ENCODE measurements around the gene RNF217. TPM values are rescaled to one million over a fixed set of nuclear protein-coding genes. Genes with fewer than 3 reads are reported as not detected.

RNF217 gene
- total and polyA plus RNA-seq, 7 donors, result 2.3 to 22.5 (median 11.5) TPM

GRCh38 chr6:125022391-125022989 is 60.3 kb downstream of the RNF217 start:
- peak in 2 of 4 donors; percentile 39 to 45 for ATAC-seq
- Histone ChIP-seq H3K9me3 (peaks cover 5% of the 10 kb centered on the region), H3K4me3 (no peak overlapping the region), H3K27me3 (ENCODE audit: insufficient read depth in 3 of 3, low read length in 2 of 3) (no peaks in the 10 kb centered on the region), H3K36me3 (ENCODE audit: insufficient read depth in 1 of 2, low read depth in 1 of 2) (no peaks in the 10 kb centered on the region), H3K4me1 (peaks cover 25% of the 10 kb centered on the region), H3K27ac (no peak overlapping the region)
- 22 to 54% (median 29%) methylated on average over 1 of the region's 1 CpG for WGBS, 3 donors
- no peak for DNase-seq
- intact Hi-C loops (cut with DNase I), result no loop called here
- no peak for TF ChIP-seq CTCF (IDR thresholded peaks at IDR 0.05)

- WGBS, 3 donors, result 49 to 58% (median 49%) methylated on average over 3 of the region's 3 CpGs
- intact Hi-C loops (cut with DNase I), result no loop called here
- Histone ChIP-seq H3K9me3 (peaks cover 5% of the 10 kb centered on the region), H3K4me1 (peaks cover 14% of the 10 kb centered on the region), H3K27me3 (ENCODE audit: insufficient read depth in 3 of 3, low read length in 2 of 3) (no peaks in the 10 kb centered on the region), H3K27ac (no peak overlapping the region), H3K36me3 (ENCODE audit: insufficient read depth in 1 of 2, low read depth in 1 of 2) (no peaks in the 10 kb centered on the region), H3K4me3 (no peak overlapping the region)
- TF ChIP-seq CTCF (IDR thresholded peaks at IDR 0.05), result no peak
- ATAC-seq (no peak), DNase-seq (no peak)
These were observed 63.1 kb downstream of the RNF217 start for GRCh38 chr6:125025164-125025854.

GRCh38 chr6:125027287-125027686 is 65.0 kb downstream of the RNF217 start:
- no peak for TF ChIP-seq CTCF (IDR thresholded peaks at IDR 0.05)
- Histone ChIP-seq H3K4me3 (no peak overlapping the region), H3K4me1 (peaks cover 4% of the 10 kb centered on the region), H3K36me3 (ENCODE audit: insufficient read depth in 1 of 2, low read depth in 1 of 2) (no peaks in the 10 kb centered on the region), H3K9me3 (peaks cover 5% of the 10 kb centered on the region), H3K27me3 (ENCODE audit: insufficient read depth in 3 of 3, low read length in 2 of 3) (no peaks in the 10 kb centered on the region), H3K27ac (no peak overlapping the region)
- no peak for ATAC-seq
- intact Hi-C loops (cut with DNase I), result no loop called here
- 64 to 66% (median 65%) methylated on average over 3 of the region's 3 CpGs for WGBS, 3 donors
- no peak for DNase-seq

- H3K4me1 ChIP-seq, result no peaks in the 10 kb centered on the region
- intact Hi-C loops (cut with DNase I), result no loop called here
These were observed 68.7 kb downstream of the RNF217 start for GRCh38 chr6:125030969-125031368.

More at GRCh38 chr6:125030969-125031368, 68.7 kb downstream of the RNF217 start:
- peaks cover 8% of the 10 kb centered on the region for H3K9me3 ChIP-seq
- H3K36me3 ChIP-seq (ENCODE audit: insufficient read depth in 1 of 2, low read depth in 1 of 2), result no peaks in the 10 kb centered on the region
- TF ChIP-seq CTCF (IDR thresholded peaks at IDR 0.05), result no peak
- no peak for DNase-seq
- H3K27ac ChIP-seq, result no peak overlapping the region
- H3K4me3 ChIP-seq, result no peak overlapping the region
- H3K27me3 ChIP-seq (ENCODE audit: insufficient read depth in 3 of 3, low read length in 2 of 3), result no peaks in the 10 kb centered on the region
- ATAC-seq, result no peak
- 67 to 74% (median 70%) methylated on average over 6 of the region's 6 CpGs for WGBS, 3 donors
